Glutamatergic neuron (in vitro differentiated cells): ENCODE data around the gene SLIT3. TPM values are rescaled to one million over a fixed set of nuclear protein-coding genes. Genes with fewer than 3 reads are reported as not detected.
"Not testable (repeated sequence)": the region's sequence is repeated elsewhere in the genome, so short reads cannot be mapped to it uniquely, and the experiment has no call there.

Experiments used
- DNase-seq: peaks from one replicate; pipeline ENCODE4 v3.0.0; 2022
- H3K27ac Mint-ChIP-seq: one replicate; pipeline ENCODE4 v1.8.0; 2020; ENCODE audit warnings: mild to moderate bottlenecking, mixed read lengths, inconsistent platforms; ENCODE audit not compliant: unreplicated experiment
- H3K27me3 Mint-ChIP-seq: one replicate; pipeline ENCODE4 v1.8.0; 2020; ENCODE audit warnings: mild to moderate bottlenecking, moderate library complexity, mixed read lengths, inconsistent platforms; ENCODE audit not compliant: unreplicated experiment
- H3K36me3 Mint-ChIP-seq: one replicate; pipeline ENCODE4 v1.8.0; 2020; ENCODE audit warnings: mild to moderate bottlenecking, mixed read lengths, inconsistent platforms; ENCODE audit not compliant: unreplicated experiment
- H3K4me1 Mint-ChIP-seq: one replicate; pipeline ENCODE4 v1.8.0; 2020; ENCODE audit warnings: mild to moderate bottlenecking, low read depth, mixed read lengths, inconsistent platforms; ENCODE audit not compliant: unreplicated experiment
- H3K4me3 Mint-ChIP-seq: one replicate; pipeline ENCODE4 v1.8.0; 2020; ENCODE audit warnings: mild to moderate bottlenecking, mixed read lengths, inconsistent platforms; ENCODE audit not compliant: unreplicated experiment
- H3K9me3 Mint-ChIP-seq: one replicate; pipeline ENCODE4 v1.8.0; 2020; ENCODE audit warnings: mild to moderate bottlenecking, moderate library complexity, mixed read lengths, inconsistent platforms; ENCODE audit not compliant: unreplicated experiment
- total RNA-seq: library from RNA; stranded (reverse); fragmentation: NEBNext Ultra II Directional; extraction: Animal tissue kit (Norgen Biotek cat#: 25700); gene quantifications from one replicate; pipeline ENCODE4 v1.2.1, GENCODE V29; 2021; ENCODE audit not compliant: unreplicated experiment
- TF ChIP-seq, protein P1 (sequence below): fragments of 200-600 bp; sonication (generic); IDR thresholded peaks from one replicate; pipeline ENCODE4 v1.5.0; 2021; ENCODE audit not compliant: partially characterized antibody, unreplicated experiment

SLIT3 gene
- total RNA-seq, 1 donor from 2014 or later = 11.5 TPM

DNA sequence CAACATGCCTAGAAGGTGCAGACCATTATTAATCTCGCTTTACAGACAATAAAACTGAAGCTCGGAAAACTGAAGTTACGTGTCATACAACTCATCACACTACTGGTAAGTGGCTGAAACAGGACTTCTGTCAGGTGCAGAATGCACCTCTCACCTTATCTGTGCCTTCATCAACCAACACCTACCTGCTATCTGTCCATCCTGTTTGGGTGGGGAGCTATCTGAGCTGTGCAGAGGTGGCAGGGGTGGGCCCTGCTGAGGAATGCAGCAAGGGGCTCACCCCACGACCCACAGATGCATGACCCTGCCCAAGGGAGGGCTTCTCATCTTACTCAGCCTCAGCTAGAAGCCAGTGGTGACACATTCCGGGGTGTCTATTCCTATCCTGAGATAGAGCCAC lies 81.6 kb downstream of the SLIT3 start:
- peaks cover 1% of the 10 kb centered on the region for H3K4me1 Mint-ChIP-seq
- TF ChIP-seq, protein P1, sequence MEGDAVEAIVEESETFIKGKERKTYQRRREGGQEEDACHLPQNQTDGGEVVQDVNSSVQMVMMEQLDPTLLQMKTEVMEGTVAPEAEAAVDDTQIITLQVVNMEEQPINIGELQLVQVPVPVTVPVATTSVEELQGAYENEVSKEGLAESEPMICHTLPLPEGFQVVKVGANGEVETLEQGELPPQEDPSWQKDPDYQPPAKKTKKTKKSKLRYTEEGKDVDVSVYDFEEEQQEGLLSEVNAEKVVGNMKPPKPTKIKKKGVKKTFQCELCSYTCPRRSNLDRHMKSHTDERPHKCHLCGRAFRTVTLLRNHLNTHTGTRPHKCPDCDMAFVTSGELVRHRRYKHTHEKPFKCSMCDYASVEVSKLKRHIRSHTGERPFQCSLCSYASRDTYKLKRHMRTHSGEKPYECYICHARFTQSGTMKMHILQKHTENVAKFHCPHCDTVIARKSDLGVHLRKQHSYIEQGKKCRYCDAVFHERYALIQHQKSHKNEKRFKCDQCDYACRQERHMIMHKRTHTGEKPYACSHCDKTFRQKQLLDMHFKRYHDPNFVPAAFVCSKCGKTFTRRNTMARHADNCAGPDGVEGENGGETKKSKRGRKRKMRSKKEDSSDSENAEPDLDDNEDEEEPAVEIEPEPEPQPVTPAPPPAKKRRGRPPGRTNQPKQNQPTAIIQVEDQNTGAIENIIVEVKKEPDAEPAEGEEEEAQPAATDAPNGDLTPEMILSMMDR = no peak
- H3K27me3 Mint-ChIP-seq = peaks cover 8% of the 10 kb centered on the region
- no peaks in the 10 kb centered on the region for H3K9me3 Mint-ChIP-seq
- no peak for DNase-seq
- H3K27ac Mint-ChIP-seq = no peak overlapping the region
- H3K4me3 Mint-ChIP-seq = no peak overlapping the region
- H3K36me3 Mint-ChIP-seq = no peaks in the 10 kb centered on the region

DNA sequence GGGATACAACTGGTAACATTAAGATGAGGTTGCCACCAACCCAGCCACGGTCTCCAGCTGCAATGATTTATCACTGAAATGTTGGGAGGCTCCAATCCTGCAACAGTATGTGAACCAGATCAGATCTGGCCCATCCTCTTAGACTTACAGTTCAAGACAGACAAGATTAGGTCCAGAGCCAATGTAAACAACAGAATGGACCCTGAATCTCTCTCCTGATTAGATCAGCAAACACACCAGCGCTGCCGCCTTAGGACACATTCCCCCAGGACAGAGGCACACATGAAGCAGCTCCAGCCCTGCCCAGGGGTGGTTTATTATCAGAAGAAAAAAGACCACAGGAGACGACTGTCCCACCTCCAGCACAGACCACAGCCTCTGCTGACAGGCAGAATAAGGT lies 82.1 kb downstream of the SLIT3 start:
- TF ChIP-seq, protein P1 = no peak
- Mint-ChIP-seq H3K36me3 (no peaks in the 10 kb centered on the region), H3K4me1 (peaks cover 1% of the 10 kb centered on the region), H3K27ac (no peak overlapping the region), H3K9me3 (no peaks in the 10 kb centered on the region), H3K4me3 (no peak overlapping the region), H3K27me3 (peaks cover 8% of the 10 kb centered on the region)
- DNase-seq = no peak

DNA sequence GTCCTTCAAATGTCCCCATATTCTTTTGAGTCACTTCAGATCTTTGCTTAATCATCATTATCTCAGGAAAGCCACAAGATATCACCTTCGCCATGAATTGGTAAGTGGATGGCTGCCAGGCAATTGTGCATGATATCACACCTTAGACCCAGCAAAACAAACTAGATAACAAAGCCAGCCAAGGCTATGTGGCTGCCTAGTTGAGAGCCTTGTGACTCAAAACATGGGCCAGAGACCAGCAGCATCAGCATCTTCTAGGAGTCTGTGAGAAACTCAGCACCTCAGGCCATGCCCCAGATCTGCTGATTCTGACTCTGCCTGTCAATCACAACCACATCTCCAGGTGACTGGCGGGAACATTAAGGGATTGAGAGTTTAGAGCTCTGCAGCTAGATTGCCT lies 82.8 kb downstream of the SLIT3 start:
- no peak overlapping the region for H3K27ac Mint-ChIP-seq
- H3K9me3 Mint-ChIP-seq = no peaks in the 10 kb centered on the region
- H3K4me1 Mint-ChIP-seq = no peaks in the 10 kb centered on the region
- H3K27me3 Mint-ChIP-seq = peaks cover 8% of the 10 kb centered on the region
- H3K4me3 Mint-ChIP-seq = no peak overlapping the region
- DNase-seq = no peak
- TF ChIP-seq, protein P1 = no peak
- no peaks in the 10 kb centered on the region for H3K36me3 Mint-ChIP-seq

DNA sequence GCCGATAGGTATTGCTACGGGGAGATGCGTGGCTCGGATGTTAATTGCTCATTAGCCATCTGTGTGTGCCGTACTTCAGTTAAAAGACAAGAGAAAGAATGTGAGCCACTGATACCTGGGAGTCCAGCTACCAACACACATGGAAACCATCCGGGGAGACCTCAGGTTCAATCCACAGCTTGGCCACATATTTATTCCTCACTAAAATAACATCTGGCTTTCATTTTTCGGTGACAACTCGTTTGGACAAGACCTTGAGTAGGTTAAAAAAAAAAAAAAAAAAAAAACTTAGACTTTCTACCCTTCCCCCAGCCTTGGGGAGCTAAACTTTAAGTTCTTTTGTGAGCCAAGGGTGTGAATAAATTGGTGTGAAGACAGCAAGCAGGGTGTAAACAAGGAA lies 84.1 kb downstream of the SLIT3 start:
- Mint-ChIP-seq H3K9me3 (no peaks in the 10 kb centered on the region), H3K27ac (no peak overlapping the region), H3K4me1 (no peaks in the 10 kb centered on the region), H3K27me3 (peaks cover 8% of the 10 kb centered on the region), H3K36me3 (no peaks in the 10 kb centered on the region), H3K4me3 (no peak overlapping the region)
- DNase-seq = no peak
- TF ChIP-seq, protein P1 = no peak

- no peaks in the 10 kb centered on the region for H3K36me3 Mint-ChIP-seq
- H3K27me3 Mint-ChIP-seq = peaks cover 4% of the 10 kb centered on the region
- H3K9me3 Mint-ChIP-seq = peaks cover 3% of the 10 kb centered on the region
- DNase-seq = no peak
- no peak overlapping the region for H3K27ac Mint-ChIP-seq
- TF ChIP-seq, protein P1 = no peak
- no peak overlapping the region for H3K4me3 Mint-ChIP-seq
- H3K4me1 Mint-ChIP-seq = no peaks in the 10 kb centered on the region
These were observed 87.5 kb downstream of the SLIT3 start for GRCh38 chr5:169213479-169213878.

DNA sequence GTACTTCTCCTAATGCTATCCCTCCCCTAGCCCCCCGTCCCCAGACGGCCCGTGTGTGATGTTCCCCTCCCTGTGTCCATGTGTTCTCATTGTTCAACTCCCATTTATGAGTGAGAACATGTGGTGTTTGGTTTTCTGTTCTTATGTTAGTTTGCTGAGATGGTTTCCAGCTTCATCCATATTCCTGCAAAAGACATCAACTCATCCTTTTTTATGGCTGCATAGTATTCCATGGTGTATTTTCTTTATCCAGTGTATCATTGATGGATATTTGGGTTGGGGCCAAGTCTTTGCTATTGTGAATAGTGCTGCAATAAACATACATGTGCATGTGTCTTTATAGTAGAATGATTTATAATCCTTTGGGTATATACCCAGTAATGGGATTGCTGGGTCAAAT lies 89.2 kb downstream of the SLIT3 start:
- H3K36me3 Mint-ChIP-seq, DNase-seq, H3K4me1 Mint-ChIP-seq, H3K4me3 Mint-ChIP-seq, H3K27ac Mint-ChIP-seq, H3K9me3 Mint-ChIP-seq, H3K27me3 Mint-ChIP-seq: not testable (repeated sequence)
